Naive thymus-derived CD4-positive, alpha-beta T cell (primary cell): ENCODE data around the gene DDC. TPM values are rescaled to one million over a fixed set of nuclear protein-coding genes. Genes with fewer than 3 reads are reported as not detected.

Experiments used
- ATAC-seq: fragments of 150-1000 bp; cut with Tn5 transposase; 2 replicates; pipeline ENCODE4 v1.10.0; 2021; ENCODE audit warnings: mild to moderate bottlenecking, moderate library complexity
- CTCF ChIA-PET: fragments of 350-600 bp; sonication (Branson Sonifier 250); formaldehyde crosslinking; loops from one replicate; lab custom pipeline; 2021; ENCODE audit warnings: antibody characterized with exemption; lab: Charles Lee
- POLR2A ChIA-PET: fragments of 350-600 bp; sonication (Branson Sonifier 250); formaldehyde crosslinking; loops from one replicate; lab custom pipeline; 2021; ENCODE audit warnings: antibody characterized with exemption, inconsistent platforms; lab: Charles Lee
- DNase-seq, 9 donors: peaks; one replicate each; pipeline versions ENCODE4 v3.0.0 to v3.0.0-alpha.2; 2020 to 2022; ENCODE audit warnings: mixed read lengths in 1 of 9
- H3K27ac ChIP-seq: one replicate; pipeline ENCODE4 v1.7.0; 2013; ENCODE audit warnings: mild to moderate bottlenecking, low read depth, low read length, moderate library complexity
- H3K27me3 ChIP-seq, 2 donors: one replicate each; pipeline ENCODE4 v1.7.0; 2013; ENCODE audit warnings: low read length in 2 of 2, mild to moderate bottlenecking in 2 of 2, moderate library complexity in 2 of 2; ENCODE audit not compliant: control insufficient read depth in 2 of 2, insufficient read depth in 2 of 2
- H3K36me3 ChIP-seq, 3 experiments: 1 replicate in 2 of 3; 2 replicates in 1 of 3; pipeline ENCODE4 v1.7.0; 2013; ENCODE audit warnings: low read length in 3 of 3, mild to moderate bottlenecking in 3 of 3, moderate library complexity in 1 of 3; ENCODE audit not compliant: insufficient read depth in 3 of 3, control insufficient read depth in 2 of 3
- H3K4me1 ChIP-seq, 2 donors: one replicate each; pipeline ENCODE4 v1.7.0; 2013; ENCODE audit warnings: low read length in 2 of 2, mild to moderate bottlenecking in 2 of 2, moderate library complexity in 1 of 2; ENCODE audit not compliant: control insufficient read depth in 2 of 2, insufficient read depth in 2 of 2
- H3K4me3 ChIP-seq: 2 replicates; pipeline ENCODE4 v1.7.0; 2013; ENCODE audit warnings: mild to moderate bottlenecking, low read length
- H3K9me3 ChIP-seq, 3 experiments: 1 replicate in 2 of 3; 2 replicates in 1 of 3; pipeline ENCODE4 v1.7.0; 2013; ENCODE audit warnings: low read length in 3 of 3; ENCODE audit not compliant: control insufficient read depth in 2 of 3
- H3K27ac Mint-ChIP-seq, 9 donors: one replicate each; pipeline ENCODE4 v1.8.0; 2020 to 2022; ENCODE audit warnings: mixed read lengths in 9 of 9, mild to moderate bottlenecking in 8 of 9, moderate library complexity in 5 of 9, inconsistent platforms in 2 of 9
- H3K27me3 Mint-ChIP-seq, 5 donors: one replicate each; pipeline ENCODE4 v1.8.0; 2021 to 2022; ENCODE audit warnings: mixed read lengths in 5 of 5, mild to moderate bottlenecking in 1 of 5
- H3K36me3 Mint-ChIP-seq, 5 donors: one replicate each; pipeline ENCODE4 v1.8.0; 2020 to 2022; ENCODE audit warnings: mixed read lengths in 5 of 5, mild to moderate bottlenecking in 3 of 5, inconsistent platforms in 1 of 5
- H3K4me1 Mint-ChIP-seq, 7 donors: one replicate each; pipeline ENCODE4 v1.8.0; 2020 to 2022; ENCODE audit warnings: mixed read lengths in 7 of 7, mild to moderate bottlenecking in 3 of 7, inconsistent platforms in 1 of 7
- H3K4me3 Mint-ChIP-seq, 10 donors: one replicate each; pipeline ENCODE4 v1.8.0; 2020 to 2022; ENCODE audit warnings: mild to moderate bottlenecking in 10 of 10, mixed read lengths in 10 of 10, moderate library complexity in 6 of 10, inconsistent platforms in 2 of 10
- H3K9me3 Mint-ChIP-seq, 11 donors: one replicate each; pipeline ENCODE4 v1.8.0; 2020 to 2022; ENCODE audit warnings: mixed read lengths in 11 of 11, mild to moderate bottlenecking in 4 of 11, inconsistent platforms in 1 of 11, moderate library complexity in 1 of 11
- intact Hi-C, 2 donors: fragments of 100-400 bp; cut with micrococcal nuclease; formaldehyde crosslinking; loops; one replicate each; pipeline ENCODE4 v1.15.1; 2023
- polyA plus RNA-seq, 2 donors: library from polyadenylated mRNA; unstranded; fragments of 300-500 nt; fragmentation: Illumina TruSeq; gene quantifications; one replicate each; pipeline ENCODE4 v1.2.3, GENCODE V29; 2021
- total RNA-seq, 6 experiments: library from RNA in 5 of 6; stranded (reverse) in 5 of 6; gene quantifications; 1 replicate in 5 of 6; 2 replicates in 1 of 6; pipeline ENCODE4 v1.2.3 and lab custom pipeline; 2021 to 2026

Gene DDC
- total and polyA plus RNA-seq, 7 experiments from 2014 or later = not detected

DNA sequence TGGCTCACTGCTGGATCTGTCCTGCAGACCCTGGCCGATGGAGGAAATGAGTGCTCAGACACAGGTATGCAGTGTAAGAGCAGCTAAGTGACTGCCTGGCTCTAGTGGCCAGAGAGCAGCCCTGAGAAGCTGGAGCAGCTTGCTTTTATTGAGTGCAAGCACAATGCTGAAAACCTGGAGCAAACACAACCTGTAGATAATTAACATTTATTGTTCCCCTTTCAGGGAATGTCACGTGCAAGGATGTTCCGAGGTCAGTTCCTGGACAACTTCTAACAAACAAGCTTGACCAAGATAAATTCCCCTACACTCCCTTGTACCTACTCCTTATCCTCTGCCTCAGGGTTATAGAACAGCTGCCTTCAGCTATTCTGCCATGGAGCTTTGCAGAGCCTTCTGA lies 31.3 kb downstream of the DDC start:
- no peak overlapping the region for H3K27ac ChIP-seq
- Mint-ChIP-seq H3K4me3 (no peak overlapping the region), H3K9me3 (no peaks in the 10 kb centered on the region), H3K4me1 (peaks cover 0 to 5% (median 0%) of the 10 kb centered on the region in 7 donors), H3K27ac (no peak overlapping the region), H3K27me3 (peaks cover 0 to 12% (median 10%) of the 10 kb centered on the region in 5 donors), H3K36me3 (no peaks in the 10 kb centered on the region)
- DNase-seq = no peak
- no peak overlapping the region for H3K4me3 ChIP-seq
- intact Hi-C loops = loop anchor here in 1 of 2 donors (10.0 kb wide), 1 partner anchor 61 kb away; no protein-coding TSS in a partner anchor
- ChIA-PET POLR2A (interaction anchor here (0.6 kb wide), 1 partner anchor 15 kb away, joined by 3 read pairs; no protein-coding TSS in a partner anchor), CTCF (no interaction called here)
- no peaks in the 10 kb centered on the region for H3K36me3 ChIP-seq
- no peaks in the 10 kb centered on the region for H3K4me1 ChIP-seq
- no peaks in the 10 kb centered on the region for H3K9me3 ChIP-seq
- H3K27me3 ChIP-seq = no peaks in the 10 kb centered on the region
- ATAC-seq = no peak

- no peaks in the 10 kb centered on the region for H3K27me3 ChIP-seq
- no peaks in the 10 kb centered on the region for H3K9me3 Mint-ChIP-seq
- POLR2A ChIA-PET = no interaction called here
- peaks cover 0 to 15% (median 10%) of the 10 kb centered on the region in 5 donors for H3K27me3 Mint-ChIP-seq
- DNase-seq = no peak
- H3K27ac Mint-ChIP-seq = no peak overlapping the region
- H3K4me3 ChIP-seq = no peak overlapping the region
- H3K27ac ChIP-seq = no peak overlapping the region
- no peaks in the 10 kb centered on the region for H3K36me3 ChIP-seq
- CTCF ChIA-PET = no interaction called here
- no peaks in the 10 kb centered on the region for H3K36me3 Mint-ChIP-seq
- ATAC-seq = no peak
- intact Hi-C loops = loop anchor here in 1 of 2 donors (10.0 kb wide), 1 partner anchor 63 kb away; no protein-coding TSS in a partner anchor
- no peaks in the 10 kb centered on the region for H3K4me1 ChIP-seq
- no peaks in the 10 kb centered on the region for H3K9me3 ChIP-seq
- peaks cover 0 to 5% (median 0%) of the 10 kb centered on the region in 7 donors for H3K4me1 Mint-ChIP-seq
- no peak overlapping the region for H3K4me3 Mint-ChIP-seq
Observed at GRCh38 chr7:50531928-50532327, 33.3 kb downstream of the DDC start.

- ATAC-seq (no peak), DNase-seq (no peak)
- Histone ChIP-seq H3K4me1 (no peaks in the 10 kb centered on the region), H3K4me3 (no peak overlapping the region), H3K27ac (no peak overlapping the region), H3K9me3 (no peaks in the 10 kb centered on the region), H3K36me3 (no peaks in the 10 kb centered on the region), H3K27me3 (no peaks in the 10 kb centered on the region)
- Mint-ChIP-seq H3K36me3 (no peaks in the 10 kb centered on the region), H3K27me3 (peaks cover 0 to 16% (median 10%) of the 10 kb centered on the region in 5 donors), H3K4me1 (peaks cover 0 to 5% (median 0%) of the 10 kb centered on the region in 7 donors), H3K4me3 (no peak overlapping the region), H3K27ac (no peak overlapping the region), H3K9me3 (no peaks in the 10 kb centered on the region)
- intact Hi-C loops = loop anchor here in 1 of 2 donors (10.0 kb wide), 1 partner anchor 63 kb away; no protein-coding TSS in a partner anchor
- ChIA-PET CTCF (no interaction called here), POLR2A (no interaction called here)
Observed at GRCh38 chr7:50531401-50531911, 33.7 kb downstream of the DDC start.

- H3K27me3 ChIP-seq = no peaks in the 10 kb centered on the region
- no peak overlapping the region for H3K4me3 Mint-ChIP-seq
- H3K36me3 ChIP-seq = no peaks in the 10 kb centered on the region
- no peaks in the 10 kb centered on the region for H3K36me3 Mint-ChIP-seq
- no peak overlapping the region for H3K4me3 ChIP-seq
- ATAC-seq (no peak), DNase-seq (no peak)
- CTCF ChIA-PET = no interaction called here
- no peaks in the 10 kb centered on the region for H3K4me1 ChIP-seq
- H3K9me3 ChIP-seq = no peaks in the 10 kb centered on the region
- H3K27me3 Mint-ChIP-seq = peaks cover 0 to 21% (median 12%) of the 10 kb centered on the region in 5 donors
- no peak overlapping the region for H3K27ac Mint-ChIP-seq
- H3K27ac ChIP-seq = no peak overlapping the region
- intact Hi-C loops = loop anchor here in 1 of 2 donors (10.0 kb wide), 1 partner anchor 64 kb away; no protein-coding TSS in a partner anchor
- POLR2A ChIA-PET = no interaction called here
- peaks cover 0 to 3% (median 0%) of the 10 kb centered on the region in 11 donors for H3K9me3 Mint-ChIP-seq
- H3K4me1 Mint-ChIP-seq = peaks cover 0 to 5% (median 0%) of the 10 kb centered on the region in 7 donors
Observed at GRCh38 chr7:50530766-50531165, 34.4 kb downstream of the DDC start.

- POLR2A ChIA-PET = no interaction called here
- Mint-ChIP-seq H3K4me1 (peaks cover 0 to 5% (median 0%) of the 10 kb centered on the region in 7 donors), H3K27me3 (peaks cover 0 to 25% (median 12%) of the 10 kb centered on the region in 5 donors), H3K27ac (no peak overlapping the region), H3K9me3 (peaks cover 0 to 10% (median 2%) of the 10 kb centered on the region in 11 donors), H3K4me3 (no peak overlapping the region), H3K36me3 (no peaks in the 10 kb centered on the region)
- no peak for DNase-seq
- no peaks in the 10 kb centered on the region for H3K36me3 ChIP-seq
- no peaks in the 10 kb centered on the region for H3K9me3 ChIP-seq
- intact Hi-C loops = no loop called here
- CTCF ChIA-PET = no interaction called here
- H3K27ac ChIP-seq = no peak overlapping the region
- H3K4me1 ChIP-seq = no peaks in the 10 kb centered on the region
- ATAC-seq = no peak
- no peak overlapping the region for H3K4me3 ChIP-seq
- H3K27me3 ChIP-seq = no peaks in the 10 kb centered on the region
Observed at GRCh38 chr7:50529093-50529862, 35.9 kb downstream of the DDC start.

- ChIA-PET POLR2A (no interaction called here), CTCF (no interaction called here)
- Histone ChIP-seq H3K4me3 (no peak overlapping the region), H3K36me3 (no peaks in the 10 kb centered on the region), H3K4me1 (no peaks in the 10 kb centered on the region), H3K27me3 (no peaks in the 10 kb centered on the region), H3K27ac (no peak overlapping the region), H3K9me3 (no peaks in the 10 kb centered on the region)
- Mint-ChIP-seq H3K27me3 (peaks cover 4 to 32% (median 13%) of the 10 kb centered on the region in 5 donors), H3K27ac (no peak overlapping the region), H3K36me3 (no peaks in the 10 kb centered on the region), H3K4me1 (peaks cover 0 to 5% (median 0%) of the 10 kb centered on the region in 7 donors), H3K9me3 (peaks cover 0 to 10% (median 2%) of the 10 kb centered on the region in 11 donors), H3K4me3 (no peak overlapping the region)
- intact Hi-C loops = no loop called here
- ATAC-seq = no peak
- DNase-seq = no peak
Observed at GRCh38 chr7:50528266-50529092, 36.7 kb downstream of the DDC start.
